Uterus (tissue), 2 donors: Measurements from ENCODE around the gene DDX41.

Experiments
- CTCF ChIP-seq, 4 experiments: fragments of 200-600 bp in 2 of 4; fragments of 450-650 bp in 2 of 4; sonication (generic) in 2 of 4; IDR thresholded peaks; one replicate each; pipeline ENCODE4 v1.5.1; 2016 to 2019; ENCODE audit warnings: antibody characterized with exemption in 4 of 4, mild to moderate bottlenecking in 2 of 4, moderate library complexity in 1 of 4
- POLR2A ChIP-seq, 2 donors: fragments of 450-650 bp; IDR thresholded peaks; one replicate each; pipeline ENCODE4 v1.6.1; 2016; ENCODE audit warnings: antibody characterized with exemption in 2 of 2, mild to moderate bottlenecking in 1 of 2, moderate library complexity in 1 of 2

GRCh38 chr5:177490311-177490991 is 26.3 kb downstream of the DDX41 start:
- TF ChIP-seq CTCF (IDR thresholded peaks at IDR 0.05) (no peak), POLR2A (IDR thresholded peaks at IDR 0.05) (no peak)
